Colon (tissue), 2 donors: ENCODE measurements around the gene LEMD2.

Experiments
- FAIRE-seq: peaks from 2 replicates; lab custom pipeline; 2012; peaks lifted over from hg19 to GRCh38; lab: Jason Lieb, UNC
- donor health status: control.
- donor health status: control.

The LEMD2 gene

GRCh38 chr6:33794910-33795623, 6.1 kb upstream of the LEMD2 start:
- FAIRE-seq: no peak

- no peak for FAIRE-seq
Measured at GRCh38 chr6:33792981-33793380, 4.1 kb upstream of the LEMD2 start.

GRCh38 chr6:33791620-33792019, 2.7 kb upstream of the LEMD2 start:
- no peak for FAIRE-seq

- FAIRE-seq: no peak
Measured at GRCh38 chr6:33790910-33791309, 2.0 kb upstream of the LEMD2 start.

GRCh38 chr6:33790379-33790778, 1.4 kb upstream of the LEMD2 start:
- FAIRE-seq: no peak

- FAIRE-seq: no peak
Measured at GRCh38 chr6:33789550-33789895, 593 bp upstream of the LEMD2 start.

GRCh38 chr6:33787954-33788693, 806 bp downstream of the LEMD2 start:
- no peak for FAIRE-seq

- no peak for FAIRE-seq
Measured at GRCh38 chr6:33787346-33787953, 1.5 kb downstream of the LEMD2 start.

- no peak for FAIRE-seq
Measured at GRCh38 chr6:33786736-33787135, 2.2 kb downstream of the LEMD2 start.

GRCh38 chr6:33785778-33786177, 3.2 kb downstream of the LEMD2 start:
- FAIRE-seq: no peak

- no peak for FAIRE-seq
Measured at GRCh38 chr6:33784787-33785186, 4.1 kb downstream of the LEMD2 start.

GRCh38 chr6:33783781-33784520, 5.0 kb downstream of the LEMD2 start:
- no peak for FAIRE-seq

- FAIRE-seq: no peak
Measured at GRCh38 chr6:33782561-33782960, 6.4 kb downstream of the LEMD2 start.

- no peak for FAIRE-seq
Measured at GRCh38 chr6:33781131-33781975, 7.6 kb downstream of the LEMD2 start.

- FAIRE-seq: no peak
Measured at GRCh38 chr6:33779895-33780294, 9.0 kb downstream of the LEMD2 start.

- no peak for FAIRE-seq
Measured at GRCh38 chr6:33779290-33779689, 9.6 kb downstream of the LEMD2 start.

GRCh38 chr6:33778444-33779121, 10.3 kb downstream of the LEMD2 start:
- FAIRE-seq: no peak

GRCh38 chr6:33777398-33778388, 11.2 kb downstream of the LEMD2 start:
- no peak for FAIRE-seq

GRCh38 chr6:33776764-33777163, 12.2 kb downstream of the LEMD2 start:
- no peak for FAIRE-seq

GRCh38 chr6:33776186-33776585, 12.7 kb downstream of the LEMD2 start:
- FAIRE-seq: no peak
